Ovary (tissue), 9 donors: ENCODE results near the gene CTH. TPM values are rescaled to one million over a fixed set of nuclear protein-coding genes. Genes with fewer than 3 reads are reported as not detected.

Experiments
- DNase-seq, 5 donors: peaks; one replicate each; pipeline ENCODE4 v3.0.0-alpha.2; 2019 to 2020
- H3K27ac ChIP-seq, 2 donors: fragments of 200-600 bp; one replicate each; pipeline versions ENCODE4 v1.5.1 to v1.8.0; 2019 to 2022
- H3K27me3 ChIP-seq: fragments of 200-600 bp; one replicate; pipeline ENCODE4 v1.8.0; 2022
- H3K36me3 ChIP-seq: fragments of 200-600 bp; sonication (generic); one replicate; pipeline ENCODE4 v1.5.1; 2019
- H3K4me1 ChIP-seq: one replicate; pipeline ENCODE4 v1.8.1; 2013; ENCODE audit warnings: mild to moderate bottlenecking, moderate library complexity; ENCODE audit not compliant: insufficient read depth
- H3K4me3 ChIP-seq: fragments of 200-600 bp; sonication (generic); one replicate; pipeline ENCODE4 v1.5.1; 2017
- H3K9me3 ChIP-seq, 2 donors: fragments of 200-600 bp in 1 of 2; sonication (generic) in 1 of 2; one replicate each; pipeline versions ENCODE4 v1.5.1 to v1.8.1; 2013 to 2019; ENCODE audit warnings: mild to moderate bottlenecking in 1 of 2, moderate library complexity in 1 of 2
- CTCF ChIP-seq, 3 donors: fragments of 450-650 bp in 2 of 3; fragments of 200-600 bp in 1 of 3; IDR thresholded peaks; one replicate each; pipeline versions ENCODE4 v1.5.1 to v1.8.0; 2016 to 2022; ENCODE audit warnings: antibody characterized with exemption in 3 of 3, mild to moderate bottlenecking in 1 of 3
- EP300 ChIP-seq: sonication (generic); formaldehyde crosslinking; IDR thresholded peaks from one replicate; pipeline ENCODE4 v1.6.1; 2017; ENCODE audit warnings: antibody characterized with exemption
- POLR2A ChIP-seq: fragments of 450-650 bp; IDR thresholded peaks from one replicate; pipeline ENCODE4 v1.6.1; 2017; ENCODE audit warnings: antibody characterized with exemption, mild to moderate bottlenecking, moderate library complexity
- WGBS, 3 donors: extraction: QIAGEN DNeasy Blood & Tissue Kit in 1 of 3; methylation state at CpG; one replicate each; pipeline versions ENCODE4 v1.1.5 to v1.1.7; 2013 to 2017; 5-methylcytosine and 5-hydroxymethylcytosine counted together
- intact Hi-C, 4 donors: fragments of 100-400 bp; cut with DNase I; formaldehyde crosslinking; loops; one replicate each; pipeline versions ENCODE4 v1.11.0 to v1.15.1; 2022 to 2023
- polyA plus RNA-seq, 2 donors: library from polyadenylated mRNA; stranded (reverse); fragments of 200-250 nt in 1 of 2; fragments of 350-450 nt in 1 of 2; fragmentation: Illumina TruSeq in 1 of 2; extraction: RNeasy Lipid Tissue Mini Kit (QIAGEN cat#74804) in 1 of 2; gene quantifications; one replicate each; pipeline ENCODE4 v1.2.3, GENCODE V29; 2013 to 2014
- total RNA-seq, 7 donors: library from RNA; depleted of rRNA in 2 of 7; stranded (reverse); fragments of >200 nt in 2 of 7; fragmentation: NEBNext Ultra II Directional in 3 of 7; extraction: Animal tissue kit (Norgen Biotek cat#: 25700) in 3 of 7; gene quantifications; one replicate each; pipeline versions ENCODE4 v1.1.0 to v1.2.4, GENCODE V29; 2016 to 2023
- donor health status: DM: no; HTN: no; CAD: no; lungs with moderate emphysema.
- donor health status: DM: no; HTN: no; CAD: no.
- donor health status: Bipolar disorder and iron deficiency.
- donor health status: DM: yes; HTN: yes; CAD: no.
- donor health status: DM: no; HTN: no; CAD: no.
- donor health status: DM: yes; HTN: yes; CAD: no.

The CTH gene
- total and polyA plus RNA-seq, 9 donors = 4.7 to 36.2 (median 15.8) TPM

DNA sequence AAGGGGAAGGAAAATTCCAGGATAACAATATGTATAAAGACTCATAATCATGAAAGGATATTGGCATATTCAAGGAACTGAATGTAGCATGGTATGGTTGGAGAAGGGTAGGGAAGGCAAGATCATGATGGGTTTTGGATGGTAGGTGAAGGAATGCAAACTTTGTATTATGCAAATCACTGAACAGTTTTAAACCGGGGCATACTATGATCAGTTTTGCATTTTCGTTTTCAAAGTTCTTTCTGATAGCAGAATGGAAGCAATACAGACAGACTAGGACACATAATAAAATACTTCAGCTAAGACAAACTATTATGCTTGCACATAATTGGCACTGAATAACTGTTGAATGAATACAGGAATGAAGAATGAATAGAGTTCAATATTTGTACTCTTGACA is 14.5 kb upstream of the CTH start:
- Histone ChIP-seq H3K27ac (no peak overlapping the region), H3K36me3 (no peaks in the 10 kb centered on the region), H3K9me3 (no peaks in the 10 kb centered on the region), H3K4me1 (no peaks in the 10 kb centered on the region), H3K4me3 (no peak overlapping the region), H3K27me3 (no peaks in the 10 kb centered on the region)
- intact Hi-C loops = no loop called here
- TF ChIP-seq EP300 (no peak), POLR2A (no peak), CTCF (IDR thresholded peaks at IDR 0.05) (no peak)
- no peak for DNase-seq
- WGBS, 3 donors = 70 to 85% (median 73%) methylated on average over 2 of the region's 2 CpGs

GRCh38 chr1:70397013-70397412 is 14.1 kb upstream of the CTH start:
- Histone ChIP-seq H3K27me3 (no peaks in the 10 kb centered on the region), H3K4me3 (no peak overlapping the region), H3K27ac (no peak overlapping the region), H3K36me3 (no peaks in the 10 kb centered on the region), H3K4me1 (no peaks in the 10 kb centered on the region), H3K9me3 (no peaks in the 10 kb centered on the region)
- TF ChIP-seq CTCF (IDR thresholded peaks at IDR 0.05) (no peak), EP300 (no peak), POLR2A (no peak)
- 81 to 89% (median 84%) methylated on average over 7 of the region's 7 CpGs for WGBS, 3 donors
- DNase-seq = no peak
- intact Hi-C loops = no loop called here

GRCh38 chr1:70400335-70400734 is 10.7 kb upstream of the CTH start:
- Histone ChIP-seq H3K9me3 (no peaks in the 10 kb centered on the region), H3K27me3 (no peaks in the 10 kb centered on the region), H3K27ac (no peak overlapping the region), H3K4me1 (no peaks in the 10 kb centered on the region), H3K36me3 (no peaks in the 10 kb centered on the region), H3K4me3 (no peak overlapping the region)
- no peak for DNase-seq
- intact Hi-C loops = loop anchor here in 1 of 4 donors (10.0 kb wide), 1 partner anchor 46 kb away; the partner anchor contains the start of gene ANKRD13C
- TF ChIP-seq POLR2A = no peak
- TF ChIP-seq EP300 = no peak
- TF ChIP-seq CTCF (IDR thresholded peaks at IDR 0.05) = no peak
- 64 to 89% (median 77%) methylated on average over 1 of the region's 1 CpG for WGBS, 3 donors

GRCh38 chr1:70401974-70402373 is 9.1 kb upstream of the CTH start:
- Histone ChIP-seq H3K4me3 (no peak overlapping the region), H3K27me3 (no peaks in the 10 kb centered on the region), H3K27ac (no peak overlapping the region), H3K36me3 (no peaks in the 10 kb centered on the region), H3K4me1 (no peaks in the 10 kb centered on the region), H3K9me3 (no peaks in the 10 kb centered on the region)
- TF ChIP-seq CTCF (IDR thresholded peaks at IDR 0.05) (no peak), POLR2A (no peak), EP300 (no peak)
- intact Hi-C loops = loop anchor here in 1 of 4 donors (10.0 kb wide), 1 partner anchor 47 kb away; the partner anchor contains the start of gene ANKRD13C
- 71 to 90% (median 87%) methylated on average over 1 of the region's 1 CpG for WGBS, 3 donors
- no peak for DNase-seq
